Fibroblast of pulmonary artery (primary cell): ENCODE measurements around the gene RPIA.

ENCODE experiments used
- DNase-seq: peaks from one replicate; pipeline ENCODE4 v3.0.0-alpha.2; 2010; ENCODE audit warnings: low read depth
- H3K4me3 ChIP-seq: replicated peaks from 2 replicates; pipeline ENCODE4 v1.5.1; 2011; ENCODE audit warnings: low read depth, mild to moderate bottlenecking, control low read depth, low read length, moderate library complexity
- TF ChIP-seq, protein P1 (sequence below): IDR thresholded peaks from 2 replicates; pipeline ENCODE4 v1.5.1; 2011; ENCODE audit warnings: mild to moderate bottlenecking, control low read depth, low read length, inconsistent platforms; ENCODE audit errors: missing control alignments

Gene RPIA

DNA sequence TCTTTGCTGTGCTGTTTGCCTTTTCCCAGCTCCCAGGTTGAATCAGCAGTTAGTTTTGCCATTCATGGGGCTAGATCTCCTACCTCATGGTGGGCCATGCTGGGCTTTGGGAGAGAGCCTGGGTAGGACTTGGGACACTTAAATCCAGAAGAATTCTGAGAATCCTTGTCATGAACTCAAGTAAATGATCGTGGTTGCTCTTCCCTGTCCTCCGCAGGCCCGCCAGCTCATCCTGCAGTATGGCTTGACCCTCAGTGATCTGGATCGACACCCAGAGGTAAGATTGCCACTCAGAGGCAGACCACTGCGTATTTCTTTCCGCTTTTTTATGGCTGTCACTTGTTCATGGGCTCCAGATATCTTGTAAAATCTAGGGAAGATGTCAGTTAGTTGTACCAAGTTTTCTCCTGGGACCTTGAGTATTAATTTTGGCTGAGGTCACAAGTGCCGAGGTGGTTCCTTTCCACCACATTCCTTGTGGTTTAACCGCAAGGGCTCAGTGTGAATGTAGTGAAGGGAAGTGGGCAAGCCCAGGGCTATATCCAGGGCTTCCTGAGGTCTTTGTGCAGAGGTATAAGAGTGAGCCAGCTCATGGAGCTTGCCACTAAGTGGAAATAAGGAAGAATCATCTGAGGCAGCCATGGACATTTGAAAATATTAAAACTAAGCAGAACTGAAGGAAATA lies 37.7 kb downstream of the RPIA start:
- no peak for DNase-seq
- H3K4me3 ChIP-seq = no peak overlapping the region
- TF ChIP-seq, protein P1, sequence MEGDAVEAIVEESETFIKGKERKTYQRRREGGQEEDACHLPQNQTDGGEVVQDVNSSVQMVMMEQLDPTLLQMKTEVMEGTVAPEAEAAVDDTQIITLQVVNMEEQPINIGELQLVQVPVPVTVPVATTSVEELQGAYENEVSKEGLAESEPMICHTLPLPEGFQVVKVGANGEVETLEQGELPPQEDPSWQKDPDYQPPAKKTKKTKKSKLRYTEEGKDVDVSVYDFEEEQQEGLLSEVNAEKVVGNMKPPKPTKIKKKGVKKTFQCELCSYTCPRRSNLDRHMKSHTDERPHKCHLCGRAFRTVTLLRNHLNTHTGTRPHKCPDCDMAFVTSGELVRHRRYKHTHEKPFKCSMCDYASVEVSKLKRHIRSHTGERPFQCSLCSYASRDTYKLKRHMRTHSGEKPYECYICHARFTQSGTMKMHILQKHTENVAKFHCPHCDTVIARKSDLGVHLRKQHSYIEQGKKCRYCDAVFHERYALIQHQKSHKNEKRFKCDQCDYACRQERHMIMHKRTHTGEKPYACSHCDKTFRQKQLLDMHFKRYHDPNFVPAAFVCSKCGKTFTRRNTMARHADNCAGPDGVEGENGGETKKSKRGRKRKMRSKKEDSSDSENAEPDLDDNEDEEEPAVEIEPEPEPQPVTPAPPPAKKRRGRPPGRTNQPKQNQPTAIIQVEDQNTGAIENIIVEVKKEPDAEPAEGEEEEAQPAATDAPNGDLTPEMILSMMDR = no peak

DNA sequence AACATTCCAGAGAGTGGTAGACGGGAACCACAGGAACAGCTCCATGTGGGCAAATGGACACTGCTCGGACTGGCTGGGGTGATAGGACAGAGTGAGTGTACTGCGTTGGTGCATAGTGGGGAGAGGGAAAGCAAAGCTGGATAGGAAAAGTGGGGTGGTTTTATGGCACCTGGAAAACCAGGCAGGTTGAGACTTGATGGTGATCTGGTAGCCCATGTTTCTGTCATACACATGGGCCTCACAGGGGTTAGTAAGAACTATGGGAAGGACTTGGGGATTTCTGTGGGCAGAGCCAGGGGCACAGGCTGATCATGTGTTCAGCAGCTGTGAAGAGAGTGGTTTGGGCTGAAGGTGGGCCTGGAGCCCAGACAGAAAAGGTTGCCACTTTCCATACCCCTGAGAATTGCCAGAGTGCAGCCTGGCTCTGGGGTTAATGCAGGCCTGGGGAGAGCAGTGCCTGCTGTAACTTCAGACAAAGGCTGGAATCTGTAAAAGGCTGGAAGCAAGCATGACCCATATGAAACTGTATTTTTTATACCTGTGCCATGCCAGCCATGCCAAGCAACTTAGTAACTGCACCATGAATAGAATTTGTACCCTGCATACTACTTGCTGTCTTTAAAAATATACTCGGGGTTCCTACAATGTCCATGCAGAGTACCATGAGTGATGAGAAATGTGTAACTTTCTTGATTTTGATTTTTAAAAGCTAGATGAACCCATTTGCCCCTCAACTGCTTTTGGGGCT lies 41.9 kb downstream of the RPIA start:
- TF ChIP-seq, protein P1 = no peak
- no peak for DNase-seq

DNA sequence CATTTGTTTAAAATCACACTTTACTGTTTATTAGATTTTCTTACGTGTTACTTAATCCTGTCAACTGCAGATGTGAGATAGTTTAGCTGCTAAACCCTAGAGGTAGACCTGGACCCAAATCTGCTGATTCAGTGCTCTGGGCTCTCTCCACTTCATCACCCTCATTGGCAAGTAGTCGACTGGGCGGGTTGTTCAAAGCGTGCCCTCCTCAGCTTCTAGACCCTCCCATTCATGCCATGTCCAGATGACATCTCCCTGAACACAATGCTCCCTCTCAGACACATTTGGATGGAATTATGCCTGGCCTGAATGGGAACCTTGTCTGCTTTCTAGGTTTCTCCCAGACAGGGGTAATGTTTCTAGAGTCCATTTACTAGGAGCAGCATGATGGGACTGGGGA lies 43.7 kb downstream of the RPIA start:
- TF ChIP-seq, protein P1 = no peak
- no peak for DNase-seq
- no peak overlapping the region for H3K4me3 ChIP-seq

More for the DNA sequence above, 41.9 kb downstream of the RPIA start:
- no peak overlapping the region for H3K4me3 ChIP-seq

DNA sequence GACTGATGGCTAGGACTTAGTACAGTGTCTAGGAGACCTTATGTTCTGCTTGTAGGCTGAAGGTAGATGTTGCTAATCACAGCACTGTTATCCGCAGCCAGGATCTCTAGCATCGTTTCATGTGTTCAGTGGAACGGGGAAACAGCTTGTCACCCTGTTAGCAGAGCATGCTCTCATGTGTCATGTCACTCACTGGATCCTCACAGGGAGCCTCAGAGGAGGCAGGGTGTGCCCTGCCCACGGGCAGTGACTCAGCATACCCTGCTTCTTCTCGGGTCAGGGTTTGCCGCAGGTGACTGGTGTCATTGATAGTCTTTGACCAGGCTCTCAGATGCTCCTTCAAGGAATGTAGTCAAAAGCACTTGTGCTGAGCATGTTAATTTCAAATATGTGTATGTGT lies 44.4 kb downstream of the RPIA start:
- TF ChIP-seq, protein P1 = no peak
- no peak overlapping the region for H3K4me3 ChIP-seq
- DNase-seq = no peak

DNA sequence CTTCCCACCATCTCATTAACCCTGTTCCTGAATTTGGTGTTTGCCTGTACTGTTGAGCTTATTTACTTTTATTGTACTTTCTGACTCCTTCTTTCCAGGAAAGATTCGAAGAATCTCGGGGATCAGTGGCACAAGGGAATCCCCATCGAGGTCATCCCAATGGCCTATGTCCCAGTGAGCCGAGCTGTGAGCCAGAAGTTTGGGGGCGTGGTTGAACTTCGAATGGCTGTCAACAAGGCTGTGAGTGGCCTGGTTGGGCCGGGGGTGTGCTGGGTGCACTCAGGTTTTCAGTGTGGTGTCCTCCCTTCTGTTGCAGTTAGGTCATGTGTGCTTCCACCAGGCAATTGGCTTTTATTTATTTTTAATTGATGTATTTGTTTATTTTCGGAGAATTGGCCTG lies 45.0 kb downstream of the RPIA start:
- no peak overlapping the region for H3K4me3 ChIP-seq
- TF ChIP-seq, protein P1 = no peak
- no peak for DNase-seq

DNA sequence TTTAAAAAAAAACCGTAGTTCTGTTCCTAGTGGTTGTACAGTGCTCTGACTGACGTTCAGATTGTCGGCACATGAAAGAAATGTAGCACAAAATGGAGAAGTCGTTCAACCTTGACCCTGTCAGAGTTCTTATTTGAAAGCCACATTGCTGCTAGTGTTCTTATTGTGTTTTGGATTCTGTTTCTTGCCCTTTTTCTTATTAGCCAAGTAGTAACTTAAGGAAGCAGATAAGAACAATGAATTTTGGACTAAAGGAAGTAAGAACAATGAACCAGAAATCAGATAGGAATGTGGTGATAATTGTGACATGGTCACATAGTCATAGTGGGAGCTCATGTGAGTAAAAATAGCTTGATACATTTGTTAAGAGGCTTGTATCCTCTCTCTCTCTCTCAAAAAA lies 45.9 kb downstream of the RPIA start:
- no peak overlapping the region for H3K4me3 ChIP-seq
- TF ChIP-seq, protein P1 = no peak
- peak; percentile 95 for DNase-seq
